ENCODE measurements around the gene JAKMIP3. TPM values are rescaled to one million over a fixed set of nuclear protein-coding genes. Genes with fewer than 3 reads are reported as not detected.
A peak's percentile ranks its signal among the peaks of the same experiment; 100 is the strongest.

Gene JAKMIP3
- total RNA-seq, 2 experiments from 2014 or later: 0.28 to 0.36 TPM

DNA sequence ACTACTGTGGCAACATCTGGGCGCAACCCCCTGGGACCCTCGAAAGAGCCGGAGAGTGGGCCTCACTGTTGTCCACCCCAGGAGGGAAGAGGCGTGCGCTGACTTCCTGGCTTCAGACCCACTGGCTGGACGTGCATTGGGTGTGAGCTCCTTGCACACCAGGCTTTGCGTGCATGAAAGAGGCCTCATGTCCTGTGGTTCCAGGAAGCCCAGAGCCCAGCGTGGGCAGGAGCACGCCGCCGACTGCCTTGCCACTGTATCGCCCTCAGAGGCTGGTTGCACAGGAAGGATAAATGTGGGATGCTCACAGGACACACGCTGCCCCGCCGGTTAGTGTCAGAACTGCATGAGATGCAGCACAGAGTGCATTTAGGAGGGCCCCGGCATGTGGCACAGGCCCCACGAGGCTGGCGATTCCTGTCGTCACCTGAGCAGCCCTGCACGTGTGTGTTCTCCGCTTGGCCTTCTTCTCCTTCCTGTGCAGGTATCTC is 8.5 kb upstream of the JAKMIP3 start:
- peaks cover 3% of the 10 kb centered on the region for H3K9me3 Mint-ChIP-seq
- Histone ChIP-seq H3K27me3 (ENCODE audit: control insufficient read depth in 1 of 2, insufficient read depth in 2 of 2, low read length in 2 of 2) (peaks cover 0 to 5% of the 10 kb centered on the region in 2 experiments), H3K4me1 (ENCODE audit: insufficient read depth, low read length) (no peaks in the 10 kb centered on the region), H3K9me3 (ENCODE audit: control insufficient read depth in 1 of 2, insufficient read depth in 1 of 2, low read length in 2 of 2) (peaks cover 12 to 32% of the 10 kb centered on the region in 2 experiments), H3K4me3 (ENCODE audit: low read length) (no peak overlapping the region), H3K27ac (ENCODE audit: low read depth in 1 of 2, low read length in 2 of 2) (no peak overlapping the region), H3K36me3 (ENCODE audit: insufficient read depth, low read length) (no peaks in the 10 kb centered on the region)
- no peak for TF ChIP-seq CTCF (IDR thresholded peaks at IDR 0.05)
- ATAC-seq (ENCODE audit: poor library complexity): no peak
- peaks cover 3% of the 10 kb centered on the region for H3K36me3 Mint-ChIP-seq (ENCODE audit: low read depth)
- H3K4me3 Mint-ChIP-seq: no peak overlapping the region
- intact Hi-C loops (cut with DNase I, micrococcal nuclease): no loop called here
- ChIA-PET CTCF (no interaction called here), POLR2A (no interaction called here)
- H3K27me3 Mint-ChIP-seq: peaks cover 24% of the 10 kb centered on the region
- no peaks in the 10 kb centered on the region for H3K4me1 Mint-ChIP-seq (ENCODE audit: low read depth)
- DNase-seq: no peak
- no peak overlapping the region for H3K27ac Mint-ChIP-seq

DNA sequence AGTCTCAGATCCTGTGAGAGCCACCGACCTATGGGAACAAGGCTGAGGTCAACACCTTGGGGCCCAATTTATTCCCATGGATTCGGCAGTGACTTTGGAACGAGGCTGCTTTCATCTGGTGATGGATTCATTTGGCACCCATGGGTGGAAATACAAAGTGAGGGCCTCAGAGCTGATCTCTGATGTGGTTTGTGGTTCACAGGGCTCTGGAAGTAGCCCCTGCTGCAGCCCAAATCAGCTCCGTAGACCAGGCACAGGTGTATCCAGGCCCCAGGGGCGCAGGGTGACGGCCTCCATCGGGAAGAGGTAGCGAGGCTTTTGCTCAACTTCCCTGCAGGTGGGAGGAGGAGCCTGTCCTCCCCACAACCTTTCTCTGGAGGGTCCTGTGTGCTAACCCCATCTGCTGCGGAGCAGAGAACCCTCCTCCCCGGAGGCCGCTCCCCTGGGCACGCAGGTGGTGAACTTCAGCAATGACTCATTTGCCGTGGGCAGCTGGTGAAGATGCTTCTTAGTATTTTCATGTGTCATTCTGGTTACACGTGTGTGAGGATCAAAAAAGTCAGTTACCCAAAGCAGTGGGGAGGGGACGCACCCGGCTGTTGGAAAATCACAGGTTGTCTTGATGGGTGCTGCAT is 7.5 kb upstream of the JAKMIP3 start:
- POLR2A ChIA-PET: no interaction called here
- no peak overlapping the region for H3K4me3 Mint-ChIP-seq
- H3K4me1 Mint-ChIP-seq (ENCODE audit: low read depth): no peaks in the 10 kb centered on the region
- no peak for TF ChIP-seq CTCF (IDR thresholded peaks at IDR 0.05)
- no peaks in the 10 kb centered on the region for H3K36me3 ChIP-seq (ENCODE audit: insufficient read depth, low read length)
- no peak overlapping the region for H3K27ac Mint-ChIP-seq
- peaks cover 2 to 27% of the 10 kb centered on the region in 2 experiments for H3K9me3 ChIP-seq (ENCODE audit: control insufficient read depth in 1 of 2, insufficient read depth in 1 of 2, low read length in 2 of 2)
- H3K4me3 ChIP-seq (ENCODE audit: low read length): no peak overlapping the region
- H3K27me3 ChIP-seq (ENCODE audit: control insufficient read depth in 1 of 2, insufficient read depth in 2 of 2, low read length in 2 of 2): peaks cover 0 to 5% of the 10 kb centered on the region in 2 experiments
- DNase-seq (no peak), ATAC-seq (ENCODE audit: poor library complexity) (no peak)
- H3K4me1 ChIP-seq (ENCODE audit: insufficient read depth, low read length): no peaks in the 10 kb centered on the region
- no peak overlapping the region for H3K27ac ChIP-seq (ENCODE audit: low read depth in 1 of 2, low read length in 2 of 2)
- no peaks in the 10 kb centered on the region for H3K9me3 Mint-ChIP-seq
- intact Hi-C loops (cut with DNase I, micrococcal nuclease): no loop called here
- CTCF ChIA-PET: no interaction called here
- peaks cover 21% of the 10 kb centered on the region for H3K27me3 Mint-ChIP-seq
- no peaks in the 10 kb centered on the region for H3K36me3 Mint-ChIP-seq (ENCODE audit: low read depth)

DNA sequence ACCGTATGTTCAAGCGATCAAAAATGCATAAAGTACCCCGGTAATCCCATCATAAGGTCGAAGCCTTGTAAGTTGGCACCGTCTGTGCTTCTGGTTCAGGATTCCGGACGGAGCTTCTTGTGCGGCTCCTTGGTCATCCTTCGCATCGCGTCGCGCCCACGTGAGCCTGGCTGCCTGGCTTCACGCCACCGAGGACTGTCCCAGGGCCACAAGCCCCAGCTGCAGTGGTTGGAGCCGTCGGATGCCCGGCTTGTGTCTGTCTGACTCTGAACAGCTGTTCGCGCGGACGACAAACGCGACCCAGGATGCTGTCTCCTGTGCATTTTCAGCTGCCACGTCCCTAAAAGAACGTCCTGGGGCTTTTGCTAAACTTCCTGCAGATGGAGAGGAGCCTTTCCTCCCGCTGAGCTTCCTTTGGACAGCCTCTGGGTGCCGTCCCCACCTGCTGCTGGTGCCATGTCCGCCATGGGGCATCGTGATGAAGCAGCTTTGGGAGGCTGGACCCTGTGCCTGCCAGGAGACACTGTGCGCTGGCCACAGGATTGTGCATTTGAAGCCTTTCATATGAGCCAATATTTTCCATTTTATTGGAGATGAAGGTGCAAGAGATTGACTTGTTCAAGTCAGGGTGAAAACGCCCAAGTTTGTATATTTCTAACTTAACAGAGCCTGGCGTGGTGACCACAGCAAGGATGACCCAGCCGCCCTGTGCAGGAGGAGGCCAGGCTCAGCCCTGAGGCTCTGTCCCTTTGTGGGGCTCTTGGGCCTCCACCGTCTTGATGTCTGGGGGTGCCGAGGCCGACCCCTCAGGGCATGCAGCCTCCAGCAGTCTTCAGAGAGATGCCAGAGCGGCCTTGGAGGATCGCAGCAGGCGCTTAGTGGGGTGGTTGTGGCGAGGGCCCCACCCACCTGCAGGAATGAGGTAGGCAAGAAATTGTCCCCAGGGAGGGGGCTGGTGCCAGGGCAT is 6.7 kb upstream of the JAKMIP3 start:
- Histone ChIP-seq H3K36me3 (ENCODE audit: insufficient read depth, low read length) (no peaks in the 10 kb centered on the region), H3K27ac (ENCODE audit: low read depth in 1 of 2, low read length in 2 of 2) (no peak overlapping the region), H3K4me1 (ENCODE audit: insufficient read depth, low read length) (no peaks in the 10 kb centered on the region), H3K4me3 (ENCODE audit: low read length) (no peak overlapping the region), H3K9me3 (ENCODE audit: control insufficient read depth in 1 of 2, insufficient read depth in 1 of 2, low read length in 2 of 2) (peaks cover 0 to 19% of the 10 kb centered on the region in 2 experiments), H3K27me3 (ENCODE audit: control insufficient read depth in 1 of 2, insufficient read depth in 2 of 2, low read length in 2 of 2) (peaks cover 0 to 5% of the 10 kb centered on the region in 2 experiments)
- POLR2A ChIA-PET: no interaction called here
- ATAC-seq (ENCODE audit: poor library complexity) (no peak), DNase-seq (peak in 1 of 14 experiments; percentile 10)
- Mint-ChIP-seq H3K36me3 (ENCODE audit: low read depth) (no peaks in the 10 kb centered on the region), H3K27me3 (peaks cover 20% of the 10 kb centered on the region), H3K27ac (no peak overlapping the region), H3K9me3 (no peaks in the 10 kb centered on the region), H3K4me3 (no peak overlapping the region), H3K4me1 (ENCODE audit: low read depth) (no peaks in the 10 kb centered on the region)
- no peak for TF ChIP-seq CTCF (IDR thresholded peaks at IDR 0.05)
- intact Hi-C loops (cut with DNase I, micrococcal nuclease): no loop called here
- CTCF ChIA-PET: no interaction called here
